ENCODE results near the gene GNB1. TPM values are rescaled to one million over a fixed set of nuclear protein-coding genes. Genes with fewer than 3 reads are reported as not detected.

The GNB1 gene
- total RNA-seq, 1 donor = 88.7 TPM

GRCh38 chr1:1908506-1908791 lies 17.6 kb upstream of the GNB1 start:
- H3K4me2 ChIP-seq (ENCODE audit: insufficient read depth, low read length) = peak overlapping the region; percentile 87
- peak overlapping the region; percentile 70 for H3K27ac ChIP-seq (ENCODE audit: low read depth, low read length)
- H3K4me1 ChIP-seq (ENCODE audit: insufficient read depth, low read length) = peaks cover 12% of the 10 kb centered on the region
- peak overlapping the region; percentile 83 for H3K4me3 ChIP-seq (ENCODE audit: insufficient read depth, low read length)
- peak; percentile 95 for DNase-seq (ENCODE audit: insufficient read length, low spot score, missing footprints)
- peaks cover 7% of the 10 kb centered on the region for H3K79me2 ChIP-seq (ENCODE audit: insufficient read depth, low read length)
- H3K27me3 ChIP-seq (ENCODE audit: insufficient read depth, low read length) = no peaks in the 10 kb centered on the region
- H3K36me3 ChIP-seq (ENCODE audit: insufficient read depth, low read length) = no peaks in the 10 kb centered on the region
- peaks cover 3% of the 10 kb centered on the region for H4K20me1 ChIP-seq (ENCODE audit: insufficient read depth, low read length)
- no peak for TF ChIP-seq CTCF (IDR thresholded peaks at IDR 0.05; ENCODE audit: extremely low read depth, low read depth, low read length)
- peak overlapping the region; percentile 86 for H2AFZ ChIP-seq (ENCODE audit: low read length)
- H3K9me3 ChIP-seq (ENCODE audit: low read depth, low read length) = no peaks in the 10 kb centered on the region

GRCh38 chr1:1907098-1907736 lies 16.3 kb upstream of the GNB1 start:
- Histone ChIP-seq H2AFZ (ENCODE audit: low read length) (no peak overlapping the region), H3K79me2 (ENCODE audit: insufficient read depth, low read length) (peaks cover 7% of the 10 kb centered on the region), H4K20me1 (ENCODE audit: insufficient read depth, low read length) (peaks cover 3% of the 10 kb centered on the region), H3K27ac (ENCODE audit: low read depth, low read length) (no peak overlapping the region), H3K27me3 (ENCODE audit: insufficient read depth, low read length) (no peaks in the 10 kb centered on the region), H3K4me1 (ENCODE audit: insufficient read depth, low read length) (peaks cover 12% of the 10 kb centered on the region), H3K9me3 (ENCODE audit: low read depth, low read length) (no peaks in the 10 kb centered on the region), H3K4me3 (ENCODE audit: insufficient read depth, low read length) (no peak overlapping the region), H3K4me2 (ENCODE audit: insufficient read depth, low read length) (no peak overlapping the region), H3K36me3 (ENCODE audit: insufficient read depth, low read length) (no peaks in the 10 kb centered on the region)
- DNase-seq (ENCODE audit: insufficient read length, low spot score, missing footprints) = no peak
- no peak for TF ChIP-seq CTCF (IDR thresholded peaks at IDR 0.05; ENCODE audit: extremely low read depth, low read depth, low read length)

- no peak overlapping the region for H3K27ac ChIP-seq (ENCODE audit: low read depth, low read length)
- no peaks in the 10 kb centered on the region for H3K27me3 ChIP-seq (ENCODE audit: insufficient read depth, low read length)
- peak; percentile 99 for DNase-seq (ENCODE audit: insufficient read length, low spot score, missing footprints)
- no peak overlapping the region for H3K4me3 ChIP-seq (ENCODE audit: insufficient read depth, low read length)
- H3K9me3 ChIP-seq (ENCODE audit: low read depth, low read length) = no peaks in the 10 kb centered on the region
- H2AFZ ChIP-seq (ENCODE audit: low read length) = peak overlapping the region; percentile 62
- TF ChIP-seq CTCF (IDR thresholded peaks at IDR 0.05; ENCODE audit: extremely low read depth, low read depth, low read length) = peak; percentile 93
- peaks cover 3% of the 10 kb centered on the region for H4K20me1 ChIP-seq (ENCODE audit: insufficient read depth, low read length)
- H3K79me2 ChIP-seq (ENCODE audit: insufficient read depth, low read length) = peaks cover 7% of the 10 kb centered on the region
- H3K36me3 ChIP-seq (ENCODE audit: insufficient read depth, low read length) = no peaks in the 10 kb centered on the region
- H3K4me2 ChIP-seq (ENCODE audit: insufficient read depth, low read length) = no peak overlapping the region
- peaks cover 12% of the 10 kb centered on the region for H3K4me1 ChIP-seq (ENCODE audit: insufficient read depth, low read length)
Measured at GRCh38 chr1:1906185-1907097, 15.6 kb upstream of the GNB1 start.

- Histone ChIP-seq H3K36me3 (ENCODE audit: insufficient read depth, low read length) (no peaks in the 10 kb centered on the region), H3K9me3 (ENCODE audit: low read depth, low read length) (no peaks in the 10 kb centered on the region), H3K4me1 (ENCODE audit: insufficient read depth, low read length) (peaks cover 5% of the 10 kb centered on the region), H3K27me3 (ENCODE audit: insufficient read depth, low read length) (no peaks in the 10 kb centered on the region), H3K4me2 (ENCODE audit: insufficient read depth, low read length) (no peak overlapping the region), H2AFZ (ENCODE audit: low read length) (no peak overlapping the region), H3K27ac (ENCODE audit: low read depth, low read length) (no peak overlapping the region), H3K79me2 (ENCODE audit: insufficient read depth, low read length) (peaks cover 2% of the 10 kb centered on the region), H3K4me3 (ENCODE audit: insufficient read depth, low read length) (no peak overlapping the region), H4K20me1 (ENCODE audit: insufficient read depth, low read length) (peaks cover 3% of the 10 kb centered on the region)
- no peak for TF ChIP-seq CTCF (IDR thresholded peaks at IDR 0.05; ENCODE audit: extremely low read depth, low read depth, low read length)
- DNase-seq (ENCODE audit: insufficient read length, low spot score, missing footprints) = peak; percentile 72
Measured at GRCh38 chr1:1903224-1903623, 12.3 kb upstream of the GNB1 start.
